ENCODE data around the gene AGAP1. TPM values are rescaled to one million over a fixed set of nuclear protein-coding genes. Genes with fewer than 3 reads are reported as not detected.

Gene AGAP1
- total RNA-seq, 1 experiment from 2014 or later, result 56.4 TPM

DNA sequence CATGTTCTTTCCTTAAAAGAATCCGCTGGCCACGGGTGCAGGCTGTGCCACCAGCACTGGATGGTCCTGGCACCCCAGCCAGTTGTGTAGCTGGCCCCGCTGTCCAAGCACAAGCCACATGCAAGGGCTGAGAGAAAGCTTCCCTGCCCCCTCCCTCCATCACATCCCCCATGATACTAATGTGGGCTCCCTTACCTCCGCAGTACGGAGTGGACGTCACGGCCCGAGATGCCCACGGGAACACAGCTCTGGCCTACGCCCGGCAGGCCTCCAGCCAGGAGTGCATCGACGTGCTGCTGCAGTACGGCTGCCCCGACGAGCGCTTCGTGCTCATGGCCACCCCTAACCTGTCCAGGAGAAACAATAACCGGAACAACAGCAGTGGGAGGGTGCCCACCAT lies 629.9 kb downstream of the AGAP1 start:
- no TSS peak for BruUV-seq (replicated peaks)
- no peaks in the 10 kb centered on the region for H3K4me1 Mint-ChIP-seq (ENCODE audit: low read depth, unreplicated experiment)
- H3K9me3 Mint-ChIP-seq (ENCODE audit: low read depth, unreplicated experiment), result no peaks in the 10 kb centered on the region
- intact Hi-C loops (cut with micrococcal nuclease; ENCODE audit: unreplicated experiment), result no loop called here
- H3K4me3 Mint-ChIP-seq (ENCODE audit: low read depth, unreplicated experiment), result no peak overlapping the region
- H3K27ac Mint-ChIP-seq (ENCODE audit: unreplicated experiment), result no peak overlapping the region
- CTCF ChIA-PET, result interaction anchor here (0.6 kb wide), 1 partner anchor 56 kb away, joined by 4 read pairs; no protein-coding TSS in a partner anchor
- TF ChIP-seq, protein P1, sequence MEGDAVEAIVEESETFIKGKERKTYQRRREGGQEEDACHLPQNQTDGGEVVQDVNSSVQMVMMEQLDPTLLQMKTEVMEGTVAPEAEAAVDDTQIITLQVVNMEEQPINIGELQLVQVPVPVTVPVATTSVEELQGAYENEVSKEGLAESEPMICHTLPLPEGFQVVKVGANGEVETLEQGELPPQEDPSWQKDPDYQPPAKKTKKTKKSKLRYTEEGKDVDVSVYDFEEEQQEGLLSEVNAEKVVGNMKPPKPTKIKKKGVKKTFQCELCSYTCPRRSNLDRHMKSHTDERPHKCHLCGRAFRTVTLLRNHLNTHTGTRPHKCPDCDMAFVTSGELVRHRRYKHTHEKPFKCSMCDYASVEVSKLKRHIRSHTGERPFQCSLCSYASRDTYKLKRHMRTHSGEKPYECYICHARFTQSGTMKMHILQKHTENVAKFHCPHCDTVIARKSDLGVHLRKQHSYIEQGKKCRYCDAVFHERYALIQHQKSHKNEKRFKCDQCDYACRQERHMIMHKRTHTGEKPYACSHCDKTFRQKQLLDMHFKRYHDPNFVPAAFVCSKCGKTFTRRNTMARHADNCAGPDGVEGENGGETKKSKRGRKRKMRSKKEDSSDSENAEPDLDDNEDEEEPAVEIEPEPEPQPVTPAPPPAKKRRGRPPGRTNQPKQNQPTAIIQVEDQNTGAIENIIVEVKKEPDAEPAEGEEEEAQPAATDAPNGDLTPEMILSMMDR (IDR thresholded peaks at IDR 0.05; ENCODE audit: unreplicated experiment), result no peak
- H3K27me3 Mint-ChIP-seq (ENCODE audit: unreplicated experiment), result no peaks in the 10 kb centered on the region
- DNase-seq, result no peak
- peaks cover 13% of the 10 kb centered on the region for H3K36me3 Mint-ChIP-seq (ENCODE audit: insufficient read depth, unreplicated experiment)

DNA sequence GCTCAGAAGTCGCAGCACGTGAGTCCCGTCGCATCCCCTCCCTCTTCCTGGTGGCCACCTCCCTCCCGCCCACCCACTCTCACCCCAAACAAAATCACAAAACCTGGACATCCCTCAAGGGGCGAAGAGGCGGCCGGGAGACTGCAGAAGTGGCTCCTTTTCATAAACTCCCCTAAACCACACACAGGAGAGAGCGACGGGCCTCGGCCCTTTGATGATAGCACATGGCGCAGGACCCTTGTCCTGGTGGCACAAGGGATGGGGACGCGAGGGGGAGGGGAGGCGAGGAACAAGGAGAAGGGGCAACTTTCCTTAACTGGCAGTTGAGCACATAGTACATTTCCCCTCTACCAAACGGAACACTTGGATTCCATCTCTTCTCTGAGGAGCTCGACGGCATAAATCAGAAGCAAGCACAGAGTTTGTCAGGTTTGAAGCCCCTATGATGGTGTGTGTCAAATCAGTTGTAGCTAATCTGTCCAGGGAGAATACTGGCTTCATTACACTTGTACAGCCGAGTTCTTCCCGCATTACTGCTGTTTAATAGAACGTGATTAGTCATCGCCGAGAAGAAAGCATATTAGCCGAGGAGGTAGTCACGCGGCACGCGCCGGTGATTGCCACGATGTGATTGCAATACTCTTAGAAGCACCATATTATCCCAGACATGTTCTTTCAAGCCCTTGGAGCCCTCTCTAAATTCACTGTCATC lies 630.5 kb downstream of the AGAP1 start:
- BruUV-seq (replicated peaks), result TSS peak; percentile 32
- H3K4me3 Mint-ChIP-seq (ENCODE audit: low read depth, unreplicated experiment), result no peak overlapping the region
- H3K9me3 Mint-ChIP-seq (ENCODE audit: low read depth, unreplicated experiment), result no peaks in the 10 kb centered on the region
- intact Hi-C loops (cut with micrococcal nuclease; ENCODE audit: unreplicated experiment), result no loop called here
- CTCF ChIA-PET, result no interaction called here
- TF ChIP-seq, protein P1 (IDR thresholded peaks at IDR 0.05; ENCODE audit: unreplicated experiment), result no peak
- no peak overlapping the region for H3K27ac Mint-ChIP-seq (ENCODE audit: unreplicated experiment)
- no peaks in the 10 kb centered on the region for H3K4me1 Mint-ChIP-seq (ENCODE audit: low read depth, unreplicated experiment)
- no peak for DNase-seq
- peaks cover 12% of the 10 kb centered on the region for H3K36me3 Mint-ChIP-seq (ENCODE audit: insufficient read depth, unreplicated experiment)
- H3K27me3 Mint-ChIP-seq (ENCODE audit: unreplicated experiment), result no peaks in the 10 kb centered on the region

DNA sequence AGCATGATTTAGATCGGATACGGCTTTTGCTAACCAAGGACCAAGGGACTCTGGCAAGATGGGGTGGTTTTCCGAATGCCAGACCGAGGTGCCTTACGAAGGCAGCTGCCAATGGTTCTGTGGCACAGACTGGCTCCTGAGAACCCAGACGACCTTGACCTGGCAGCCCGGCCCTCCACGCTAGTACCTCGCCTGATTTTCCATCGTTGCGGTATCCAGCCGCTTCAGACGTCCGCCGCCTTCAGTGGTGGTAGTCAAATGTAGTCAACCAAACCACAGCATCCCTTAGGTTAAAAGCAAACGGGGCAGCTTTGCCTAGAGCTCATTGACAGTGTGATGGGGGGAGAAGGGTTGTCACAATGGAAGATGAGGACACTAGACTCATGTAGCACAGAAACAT lies 631.7 kb downstream of the AGAP1 start:
- Mint-ChIP-seq H3K4me3 (ENCODE audit: low read depth, unreplicated experiment) (no peak overlapping the region), H3K36me3 (ENCODE audit: insufficient read depth, unreplicated experiment) (peaks cover 12% of the 10 kb centered on the region), H3K27ac (ENCODE audit: unreplicated experiment) (no peak overlapping the region), H3K27me3 (ENCODE audit: unreplicated experiment) (no peaks in the 10 kb centered on the region), H3K9me3 (ENCODE audit: low read depth, unreplicated experiment) (no peaks in the 10 kb centered on the region), H3K4me1 (ENCODE audit: low read depth, unreplicated experiment) (no peaks in the 10 kb centered on the region)
- TF ChIP-seq, protein P1 (IDR thresholded peaks at IDR 0.05; ENCODE audit: unreplicated experiment), result no peak
- intact Hi-C loops (cut with micrococcal nuclease; ENCODE audit: unreplicated experiment), result no loop called here
- CTCF ChIA-PET, result no interaction called here
- DNase-seq, result no peak
- no TSS peak for BruUV-seq (replicated peaks)

DNA sequence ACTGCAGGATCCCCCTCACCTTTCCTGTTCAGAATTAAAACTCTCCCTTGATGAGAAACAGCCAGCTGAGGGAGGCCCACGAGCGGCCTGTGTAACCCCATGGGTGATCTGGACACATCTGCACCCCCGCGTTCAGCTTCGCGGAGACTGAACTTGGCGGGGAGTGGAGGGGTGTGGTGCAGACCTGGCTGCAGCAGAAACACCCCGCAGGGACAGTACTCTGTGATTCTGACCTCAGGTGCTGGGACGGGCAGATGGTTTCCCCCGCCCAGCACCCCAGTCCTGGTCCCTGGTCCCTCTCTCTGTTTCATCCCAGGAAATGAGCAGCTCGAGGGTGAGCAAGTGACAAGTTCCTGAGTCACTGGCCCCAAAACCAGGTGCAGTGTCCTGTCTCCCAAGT lies 633.2 kb downstream of the AGAP1 start:
- TF ChIP-seq, protein P1 (IDR thresholded peaks at IDR 0.05; ENCODE audit: unreplicated experiment), result no peak

More for the DNA sequence above, 633.2 kb downstream of the AGAP1 start:
- H3K4me3 Mint-ChIP-seq (ENCODE audit: low read depth, unreplicated experiment), result no peak overlapping the region
- CTCF ChIA-PET, result interaction anchor here (0.6 kb wide), 1 partner anchor 50 kb away, joined by 3 read pairs; no protein-coding TSS in a partner anchor
- DNase-seq, result no peak
- no peak overlapping the region for H3K27ac Mint-ChIP-seq (ENCODE audit: unreplicated experiment)
- H3K9me3 Mint-ChIP-seq (ENCODE audit: low read depth, unreplicated experiment), result no peaks in the 10 kb centered on the region
- no peaks in the 10 kb centered on the region for H3K27me3 Mint-ChIP-seq (ENCODE audit: unreplicated experiment)
- no TSS peak for BruUV-seq (replicated peaks)
- intact Hi-C loops (cut with micrococcal nuclease; ENCODE audit: unreplicated experiment), result no loop called here
- H3K36me3 Mint-ChIP-seq (ENCODE audit: insufficient read depth, unreplicated experiment), result peaks cover 12% of the 10 kb centered on the region
- H3K4me1 Mint-ChIP-seq (ENCODE audit: low read depth, unreplicated experiment), result no peaks in the 10 kb centered on the region

Measured in Calu3 (cell line).